WERI-Rb-1 (cell line): ENCODE measurements around the gene CRYBG1.

Experiments used
- DNase-seq: peaks from one replicate; pipeline ENCODE4 v3.0.0-alpha.2; 2020
- H3K27ac ChIP-seq: fragments of 250-450 bp; sonication (Bioruptor Pico); 2 replicates; pipeline ENCODE4 v1.5.1; 2020; ENCODE audit warnings: mild to moderate bottlenecking, moderate library complexity
- H3K27me3 ChIP-seq: fragments of 250-450 bp; sonication (Bioruptor Pico); 2 replicates; pipeline ENCODE4 v1.5.1; 2021; ENCODE audit warnings: mild to moderate bottlenecking, low read depth, moderate library complexity; ENCODE audit not compliant: insufficient read depth, severe bottlenecking
- H3K36me3 ChIP-seq: fragments of 250-450 bp; sonication (Bioruptor Pico); 2 replicates; pipeline ENCODE4 v1.5.1; 2020; ENCODE audit warnings: mild to moderate bottlenecking, moderate library complexity
- H3K4me3 ChIP-seq: 2 replicates; pipeline ENCODE4 v1.5.1; 2011; ENCODE audit warnings: low read depth, mild to moderate bottlenecking, control low read depth, low read length
- H3K9me3 ChIP-seq: fragments of 250-450 bp; sonication (Bioruptor Pico); 2 replicates; pipeline ENCODE4 v1.5.1; 2021; ENCODE audit warnings: mild to moderate bottlenecking, moderate library complexity; ENCODE audit not compliant: severe bottlenecking
- CTCF ChIP-seq: IDR thresholded peaks from 2 replicates; pipeline ENCODE4 v1.5.1; 2011; ENCODE audit warnings: low read depth, mild to moderate bottlenecking, control low read depth, inconsistent platforms, low read length

The CRYBG1 gene

GRCh38 chr6:106430466-106430865 is 69.9 kb downstream of the CRYBG1 start:
- no peaks in the 10 kb centered on the region for H3K36me3 ChIP-seq
- no peak overlapping the region for H3K4me3 ChIP-seq
- no peak for TF ChIP-seq CTCF
- no peak overlapping the region for H3K27ac ChIP-seq
- no peaks in the 10 kb centered on the region for H3K9me3 ChIP-seq
- no peaks in the 10 kb centered on the region for H3K27me3 ChIP-seq
- DNase-seq = no peak

GRCh38 chr6:106431405-106431804 is 70.9 kb downstream of the CRYBG1 start:
- Histone ChIP-seq H3K36me3 (no peaks in the 10 kb centered on the region), H3K4me3 (no peak overlapping the region), H3K27me3 (no peaks in the 10 kb centered on the region), H3K27ac (no peak overlapping the region), H3K9me3 (no peaks in the 10 kb centered on the region)
- no peak for TF ChIP-seq CTCF
- DNase-seq = no peak

GRCh38 chr6:106431972-106432371 is 71.5 kb downstream of the CRYBG1 start:
- H3K27me3 ChIP-seq = no peaks in the 10 kb centered on the region
- TF ChIP-seq CTCF = no peak
- H3K27ac ChIP-seq = no peak overlapping the region
- no peak for DNase-seq
- no peaks in the 10 kb centered on the region for H3K9me3 ChIP-seq
- no peak overlapping the region for H3K4me3 ChIP-seq
- no peaks in the 10 kb centered on the region for H3K36me3 ChIP-seq

- no peak overlapping the region for H3K4me3 ChIP-seq
- no peaks in the 10 kb centered on the region for H3K36me3 ChIP-seq
- H3K27me3 ChIP-seq = no peaks in the 10 kb centered on the region
- no peak overlapping the region for H3K27ac ChIP-seq
- no peak for TF ChIP-seq CTCF
- no peaks in the 10 kb centered on the region for H3K9me3 ChIP-seq
- no peak for DNase-seq
Measured at GRCh38 chr6:106434530-106434929, 74.0 kb downstream of the CRYBG1 start.

- no peaks in the 10 kb centered on the region for H3K9me3 ChIP-seq
- H3K36me3 ChIP-seq = no peaks in the 10 kb centered on the region
- no peak for TF ChIP-seq CTCF
- no peak overlapping the region for H3K4me3 ChIP-seq
- DNase-seq = no peak
- H3K27ac ChIP-seq = no peak overlapping the region
- H3K27me3 ChIP-seq = no peaks in the 10 kb centered on the region
Measured at GRCh38 chr6:106439459-106439858, 78.9 kb downstream of the CRYBG1 start.

- no peak for TF ChIP-seq CTCF
- Histone ChIP-seq H3K4me3 (no peak overlapping the region), H3K36me3 (no peaks in the 10 kb centered on the region), H3K27me3 (no peaks in the 10 kb centered on the region), H3K9me3 (no peaks in the 10 kb centered on the region), H3K27ac (no peak overlapping the region)
- DNase-seq = no peak
Measured at GRCh38 chr6:106440546-106440945, 80.0 kb downstream of the CRYBG1 start.
